Endothelial cell of umbilical vein (primary cell): ENCODE measurements around the gene SIAH2. TPM values are rescaled to one million over a fixed set of nuclear protein-coding genes. Genes with fewer than 3 reads are reported as not detected.

ENCODE experiments used
- BruUV-seq: library from RNA; stranded (reverse); fragments of 400-500 nt; replicated peaks from 2 replicates; lab custom pipeline; 2021; lab: Mats Ljungman, UMichigan
- CTCF ChIA-PET: fragments of 300-600, 350-600 bp; sonication (Branson Sonifier 250); formaldehyde crosslinking; loops from one replicate; lab custom pipeline; 2021; ENCODE audit warnings: antibody characterized with exemption, inconsistent platforms; lab: Charles Lee
- POLR2A ChIA-PET: fragments of 300-600, 350-600 bp; sonication (Branson Sonifier 250); formaldehyde crosslinking; loops from one replicate; lab custom pipeline; 2021; ENCODE audit warnings: antibody characterized with exemption, inconsistent platforms; lab: Charles Lee
- DNase-seq: peaks from one replicate; pipeline ENCODE4 v3.0.0-alpha.2; 2011; ENCODE audit warnings: low read depth, low spot score
- FAIRE-seq: peaks from 2 replicates; lab custom pipeline; 2011; peaks lifted over from hg19 to GRCh38; lab: Jason Lieb, UNC
- H2AFZ ChIP-seq: 2 replicates; pipeline ENCODE4 v1.6.0; 2012; ENCODE audit warnings: low read depth, low read length, control low read depth, inconsistent platforms
- H3K27ac ChIP-seq: 2 replicates; pipeline ENCODE4 v1.5.1; 2011; ENCODE audit warnings: low read depth, mild to moderate bottlenecking, control low read depth, low read length, moderate library complexity; ENCODE audit not compliant: insufficient read depth
- H3K27me3 ChIP-seq, 2 experiments: 2 replicates each; pipeline versions ENCODE4 v1.6.0 to v1.6.1; 2011; ENCODE audit warnings: low read length in 2 of 2, mixed read lengths in 1 of 2; ENCODE audit not compliant: control insufficient read depth in 2 of 2, insufficient read depth in 2 of 2
- H3K36me3 ChIP-seq, 2 experiments: 2 replicates in 1 of 2; 3 replicates in 1 of 2; pipeline ENCODE4 v1.5.1; 2011; ENCODE audit warnings: low read length in 2 of 2, mild to moderate bottlenecking in 1 of 2, moderate library complexity in 1 of 2; ENCODE audit not compliant: control insufficient read depth in 2 of 2, insufficient read depth in 2 of 2; ENCODE audit errors: extremely low read depth in 1 of 2
- H3K4me1 ChIP-seq: 3 replicates; pipeline ENCODE4 v1.5.1; 2011; ENCODE audit warnings: mild to moderate bottlenecking, low read length; ENCODE audit not compliant: control insufficient read depth, insufficient read depth; ENCODE audit errors: extremely low read depth
- H3K4me2 ChIP-seq: 2 replicates; pipeline ENCODE4 v1.6.1; 2011; ENCODE audit warnings: low read length, control low read depth, mixed read lengths; ENCODE audit not compliant: insufficient read depth
- H3K4me3 ChIP-seq, 3 experiments: fragments of 200-600 bp in 1 of 3; sonication (generic), shearing (Covaris generic) in 1 of 3; replicated peaks in 1 of 3; 2 replicates each; pipeline ENCODE4 v1.5.1; 2011 to 2016; ENCODE audit warnings: control low read depth in 3 of 3, low read length in 3 of 3, mild to moderate bottlenecking in 2 of 3, inconsistent platforms in 1 of 3, low read depth in 1 of 3, moderate library complexity in 1 of 3; ENCODE audit not compliant: insufficient read depth in 1 of 3
- H3K79me2 ChIP-seq: 2 replicates; pipeline ENCODE4 v1.6.0; 2012; ENCODE audit warnings: low read length, inconsistent platforms; ENCODE audit not compliant: control insufficient read depth, insufficient read depth
- H3K9ac ChIP-seq: replicated peaks from 2 replicates; pipeline ENCODE3; 2011; ENCODE audit warnings: low read length, control low read depth; ENCODE audit not compliant: insufficient read depth; ENCODE audit errors: extremely low read depth
- H3K9me1 ChIP-seq: replicated peaks from 3 replicates; pipeline ENCODE4 v1.6.0; 2011; ENCODE audit warnings: mild to moderate bottlenecking, low read length; ENCODE audit not compliant: control insufficient read depth, insufficient read depth; ENCODE audit errors: extremely low read depth
- H3K9me3 ChIP-seq: replicated peaks from 2 replicates; pipeline ENCODE4 v1.5.1; 2012; ENCODE audit warnings: low read length, inconsistent platforms; ENCODE audit not compliant: control insufficient read depth, insufficient read depth
- H4K20me1 ChIP-seq: replicated peaks from 2 replicates; pipeline ENCODE3; 2011; ENCODE audit warnings: mild to moderate bottlenecking, low read length; ENCODE audit not compliant: control insufficient read depth, insufficient read depth; ENCODE audit errors: extremely low read depth
- CTCF ChIP-seq, 2 donors: IDR thresholded peaks; 1 replicate in 1 of 2; 2 replicates in 1 of 2; pipeline ENCODE4 v1.5.1; 2011; ENCODE audit warnings: low read length in 2 of 2, mild to moderate bottlenecking in 2 of 2, moderate library complexity in 2 of 2, control low read depth in 1 of 2, inconsistent platforms in 1 of 2, low read depth in 1 of 2; ENCODE audit not compliant: insufficient read depth in 1 of 2; ENCODE audit errors: extremely low read depth in 1 of 2
- GATA2 ChIP-seq: IDR thresholded peaks from 2 replicates; pipeline ENCODE4 v1.7.0; 2011; ENCODE audit warnings: low read depth, mild to moderate bottlenecking, moderate library complexity, mixed read lengths, low read length; ENCODE audit not compliant: insufficient read length, insufficient read depth
- JUN ChIP-seq: IDR thresholded peaks from 2 replicates; pipeline ENCODE4 v1.6.1; 2011; ENCODE audit warnings: borderline replicate concordance, low read depth; ENCODE audit not compliant: insufficient read length, insufficient read depth
- MAX ChIP-seq: IDR thresholded peaks from 2 replicates; pipeline ENCODE4 v1.6.1; 2011; ENCODE audit not compliant: insufficient read depth, insufficient read length
- MYC ChIP-seq: IDR thresholded peaks from one replicate; pipeline ENCODE4 v1.6.1; 2011; ENCODE audit warnings: mild to moderate bottlenecking, low read depth, low read length
- POLR2A ChIP-seq: IDR thresholded peaks from 2 replicates; pipeline ENCODE4 v1.6.1; 2012; ENCODE audit warnings: low read depth, mild to moderate bottlenecking, control low read depth, low read length
- POLR2AphosphoS5 ChIP-seq: IDR thresholded peaks from 2 replicates; pipeline ENCODE4 v1.6.1; 2012; ENCODE audit warnings: low read depth, mild to moderate bottlenecking, control low read depth, low read length, moderate library complexity; ENCODE audit not compliant: insufficient read depth
- dilution Hi-C: fragments of 300-500 bp; cut with MboI; formaldehyde crosslinking; loops from one replicate; pipeline ENCODE4 v1.15.0; 2019; ENCODE audit warnings: low sequenced_read_pairs; ENCODE audit not compliant: extremely low pct_ligation_motif_present
- intact Hi-C: fragments of 100-400 bp; cut with micrococcal nuclease; formaldehyde crosslinking; loops from one replicate; pipeline ENCODE4 v1.10.0; 2022
- polyA plus RNA-seq, 4 experiments: library from polyadenylated mRNA; depleted of rRNA in 3 of 4; stranded (reverse) in 3 of 4; unstranded in 1 of 4; fragments of >200 nt; gene quantifications; 2 replicates each; pipeline versions ENCODE4 v1.2.1 to v1.2.3, GENCODE V29; 2011 to 2012; ENCODE audit warnings: missing spikeins in 1 of 4
- total RNA-seq: library from RNA; stranded (reverse); gene quantifications from 2 replicates; pipeline ENCODE4 v1.2.3, GENCODE V29; 2021

SIAH2 gene
- total and polyA plus RNA-seq, 2 donors (not counting 3 experiments of a cell fraction or from before 2014, with no cell fraction given): 16.7 to 25.1 TPM

GRCh38 chr3:150741497-150742140 is 21.4 kb downstream of the SIAH2 start:
- Histone ChIP-seq H3K27me3 (no peaks in the 10 kb centered on the region), H2AFZ (no peak overlapping the region), H3K36me3 (peaks cover 0 to 7% of the 10 kb centered on the region in 2 experiments), H3K9me3 (no peaks in the 10 kb centered on the region), H3K4me3 (no peak overlapping the region), H3K4me2 (no peak overlapping the region), H4K20me1 (no peaks in the 10 kb centered on the region), H3K79me2 (peaks cover 35% of the 10 kb centered on the region), H3K4me1 (no peaks in the 10 kb centered on the region), H3K27ac (no peak overlapping the region), H3K9ac (no peak overlapping the region), H3K9me1 (no peaks in the 10 kb centered on the region)
- no peak for FAIRE-seq
- CTCF ChIA-PET: no interaction called here
- DNase-seq: no peak
- POLR2A ChIA-PET: no interaction called here
- dilution Hi-C loops (no loop called here), intact Hi-C loops (no loop called here)
- BruUV-seq: no TSS peak
- TF ChIP-seq GATA2 (no peak), MYC (no peak), MAX (no peak), POLR2A (no peak), JUN (no peak)

- no peak overlapping the region for H2AFZ ChIP-seq
- H4K20me1 ChIP-seq: no peaks in the 10 kb centered on the region
- H3K79me2 ChIP-seq: peaks cover 28% of the 10 kb centered on the region
- dilution Hi-C loops: no loop called here
- no peak overlapping the region for H3K4me3 ChIP-seq
- BruUV-seq: no TSS peak
- ChIA-PET CTCF (no interaction called here), POLR2A (no interaction called here)
- H3K9me3 ChIP-seq: no peaks in the 10 kb centered on the region
- no peak overlapping the region for H3K27ac ChIP-seq
- no peaks in the 10 kb centered on the region for H3K27me3 ChIP-seq
- no peak for TF ChIP-seq GATA2
- TF ChIP-seq POLR2AphosphoS5: no peak
- no peak for TF ChIP-seq POLR2A
- TF ChIP-seq MYC: no peak
- no peak for TF ChIP-seq CTCF (IDR thresholded peaks at IDR 0.05; ENCODE audit: extremely low read depth in 1 of 2, insufficient read depth in 1 of 2, low read depth in 1 of 2, low read length in 2 of 2)
- TF ChIP-seq JUN: no peak
- TF ChIP-seq MAX: no peak
- no peak for DNase-seq
- no peak overlapping the region for H3K4me2 ChIP-seq
- H3K9ac ChIP-seq: no peak overlapping the region
- intact Hi-C loops: no loop called here
- H3K36me3 ChIP-seq: peaks cover 0 to 7% of the 10 kb centered on the region in 2 experiments
- no peaks in the 10 kb centered on the region for H3K4me1 ChIP-seq
- FAIRE-seq: no peak
- no peaks in the 10 kb centered on the region for H3K9me1 ChIP-seq
Measured at GRCh38 chr3:150740733-150741496, 22.1 kb downstream of the SIAH2 start.
